Pancreas (tissue), 10 donors: ENCODE measurements around the gene RMND5A. TPM values are rescaled to one million over a fixed set of nuclear protein-coding genes. Genes with fewer than 3 reads are reported as not detected.

Experiments used
- ATAC-seq, 4 donors: fragments of 200-7000 bp; cut with Tn5 transposase; one replicate each; pipeline versions ENCODE4 v1.8.0 to v1.9.1; 2020; ENCODE audit warnings: mild to moderate bottlenecking in 4 of 4, moderate library complexity in 4 of 4
- DNase-seq, 6 donors: peaks; one replicate each; pipeline ENCODE4 v3.0.0-alpha.2; 2020
- FAIRE-seq: peaks from 2 replicates; lab custom pipeline; 2012; peaks lifted over from hg19 to GRCh38; lab: Jason Lieb, UNC
- H3K27ac ChIP-seq, 4 donors: fragments of 200-600 bp; sonication (generic); 1 replicate in 3 of 4; 2 replicates in 1 of 4; pipeline versions ENCODE4 v1.5.0 to v1.8.0; 2020
- H3K27me3 ChIP-seq, 4 donors: fragments of 200-600 bp; one replicate each; pipeline ENCODE4 v1.8.0; 2021
- H3K36me3 ChIP-seq, 3 donors: fragments of 200-600 bp; sonication (generic) in 1 of 3; one replicate each; pipeline versions ENCODE4 v1.5.0 to v1.8.0; 2020 to 2021
- H3K4me1 ChIP-seq, 3 donors: fragments of 200-600 bp; one replicate each; pipeline ENCODE4 v1.8.0; 2021
- H3K4me3 ChIP-seq, 4 donors: fragments of 200-600 bp; sonication (generic) in 2 of 4; one replicate each; pipeline versions ENCODE4 v1.5.0 to v1.8.0; 2020 to 2021
- H3K9me3 ChIP-seq, 4 donors: fragments of 200-600 bp; one replicate each; pipeline ENCODE4 v1.8.0; 2021
- CTCF ChIP-seq, 4 donors: fragments of 200-600 bp; sonication (generic) in 3 of 4; IDR thresholded peaks; one replicate each; pipeline versions ENCODE4 v1.5.0 to v1.8.0; 2021; ENCODE audit warnings: antibody characterized with exemption in 4 of 4
- WGBS, 2 donors: extraction: QIAGEN DNeasy Blood & Tissue Kit; methylation state at CpG; one replicate each; pipeline ENCODE4 v1.1.7; 2013; 5-methylcytosine and 5-hydroxymethylcytosine counted together
- intact Hi-C, 3 donors: fragments of 100-400 bp; cut with DNase I; formaldehyde crosslinking; loops; one replicate each; pipeline versions ENCODE4 v1.11.1 to v1.14.2; 2022
- polyA plus RNA-seq, 2 donors: library from polyadenylated mRNA; stranded (reverse); fragments of 200-250 nt; gene quantifications; one replicate each; pipeline ENCODE4 v1.2.3, GENCODE V29; 2013
- total RNA-seq, 6 donors: library from RNA; stranded (reverse); fragmentation: NEBNext Ultra II Directional in 4 of 6; extraction: Animal tissue kit (Norgen Biotek cat#: 25700) in 4 of 6; gene quantifications; one replicate each; pipeline versions ENCODE4 v1.2.1 to v1.2.4, GENCODE V29; 2021 to 2023
- donor health status: healthy with polysubstance abuse.
- donor health status: DM: no; HTN: no; CAD: no; lungs with moderate emphysema.
- donor health status: DM: no; HTN: no; CAD: no.
- donor health status: control.
- donor health status: control.
- donor health status: Bipolar disorder and iron deficiency.
- donor health status: DM: yes; HTN: yes; CAD: no.
- donor health status: DM: no; HTN: no; CAD: no.
- donor health status: DM: no; HTN: no; CAD: no.
- donor health status: DM: yes; HTN: yes; CAD: no.

Gene RMND5A
- total and polyA plus RNA-seq, 8 donors: 5.1 to 19.4 (median 13.1) TPM

DNA sequence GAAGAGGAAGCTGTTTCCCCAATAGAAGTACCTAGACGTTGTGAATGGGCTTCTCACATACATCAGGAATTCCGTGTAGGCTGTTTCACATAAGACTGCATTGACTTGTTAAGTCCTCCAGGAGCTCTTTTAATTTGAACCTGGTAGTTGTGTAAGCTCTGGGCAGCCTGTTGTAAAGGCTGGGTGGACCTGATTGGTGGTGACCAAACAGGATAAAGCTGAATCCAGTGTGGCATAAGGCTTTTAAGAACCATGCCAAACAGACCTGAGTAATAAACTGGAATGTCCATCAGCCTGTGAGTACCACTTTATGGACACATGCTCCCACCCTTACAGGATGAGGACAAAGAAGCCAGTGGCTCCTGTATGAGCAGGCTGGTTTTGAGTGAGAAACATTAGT lies 24.1 kb downstream of the RMND5A start:
- Histone ChIP-seq H3K36me3 (peaks cover 0 to 4% (median 0%) of the 10 kb centered on the region in 3 donors), H3K27ac (no peak overlapping the region), H3K27me3 (no peaks in the 10 kb centered on the region), H3K4me3 (no peak overlapping the region), H3K4me1 (peaks cover 0 to 13% (median 6%) of the 10 kb centered on the region in 3 donors), H3K9me3 (no peaks in the 10 kb centered on the region)
- 77 to 81% methylated on average over 2 of the region's 2 CpGs for WGBS, 2 donors
- FAIRE-seq (no peak), ATAC-seq (no peak), DNase-seq (no peak)
- intact Hi-C loops: no loop called here
- no peak for TF ChIP-seq CTCF (IDR thresholded peaks at IDR 0.05)

- H3K27ac ChIP-seq: peak overlapping the region in 1 of 4 donors; percentile 26
- H3K4me1 ChIP-seq: peaks cover 0 to 13% (median 6%) of the 10 kb centered on the region in 3 donors
- intact Hi-C loops: no loop called here
- FAIRE-seq (no peak), DNase-seq (no peak), ATAC-seq (peak in 3 of 4 donors; percentile 27 to 54 (median 35))
- TF ChIP-seq CTCF (IDR thresholded peaks at IDR 0.05): no peak
- no peak overlapping the region for H3K4me3 ChIP-seq
- H3K27me3 ChIP-seq: no peaks in the 10 kb centered on the region
- no peaks in the 10 kb centered on the region for H3K9me3 ChIP-seq
- peaks cover 0 to 4% (median 0%) of the 10 kb centered on the region in 3 donors for H3K36me3 ChIP-seq
Measured at GRCh38 chr2:86746939-86747338, 26.8 kb downstream of the RMND5A start.

DNA sequence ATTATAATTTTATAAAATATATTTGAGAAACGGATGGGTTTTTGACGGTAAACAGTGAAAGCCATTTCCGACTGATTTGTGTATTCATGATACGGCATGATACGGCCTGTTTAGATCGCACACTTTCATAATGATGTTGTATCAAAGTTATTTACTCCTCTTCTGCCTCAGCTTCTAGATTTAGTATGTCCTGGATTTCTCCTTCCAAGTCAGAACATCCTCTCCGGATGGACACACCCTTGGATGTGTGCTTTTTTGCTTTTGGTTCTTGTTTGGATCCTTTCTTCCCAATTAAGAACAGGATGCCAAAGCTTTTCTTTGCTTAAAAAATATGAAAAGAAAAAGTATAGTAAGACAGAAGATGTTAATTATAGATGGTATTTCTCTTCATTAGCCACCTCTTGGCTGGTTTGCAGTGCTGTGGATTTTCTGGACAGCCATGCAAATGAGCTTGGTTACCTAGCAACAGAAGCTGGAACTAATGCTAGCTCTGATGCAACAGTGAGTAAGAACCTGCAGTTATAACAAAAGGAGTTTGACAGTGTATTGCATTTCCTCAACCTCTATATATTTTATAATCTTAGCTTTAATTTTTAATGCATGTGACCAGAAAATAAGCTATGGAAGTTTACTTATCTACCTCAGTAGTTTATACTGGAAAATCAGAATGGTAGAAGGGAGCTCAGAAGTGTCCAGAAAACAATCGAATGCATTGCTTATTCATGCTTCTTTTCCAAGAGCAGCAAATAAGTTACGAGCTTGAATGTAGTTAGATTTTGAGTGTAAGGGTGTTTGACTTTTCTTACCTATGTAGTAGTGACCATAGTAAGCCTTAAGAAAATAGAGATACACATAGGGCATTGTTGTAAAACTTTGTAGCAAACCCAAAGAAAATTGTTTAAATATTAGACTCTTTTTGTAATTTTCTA lies 27.9 kb downstream of the RMND5A start:
- DNase-seq (no peak), ATAC-seq (peak; percentile 46 to 84 (median 63)), FAIRE-seq (no peak)
- TF ChIP-seq CTCF (IDR thresholded peaks at IDR 0.05): no peak
- Histone ChIP-seq H3K9me3 (no peaks in the 10 kb centered on the region), H3K36me3 (peaks cover 0 to 4% (median 0%) of the 10 kb centered on the region in 3 donors), H3K4me1 (peaks cover 0 to 13% (median 6%) of the 10 kb centered on the region in 3 donors), H3K27me3 (no peaks in the 10 kb centered on the region), H3K27ac (no peak overlapping the region), H3K4me3 (no peak overlapping the region)
- WGBS, 2 donors: 92 to 96% methylated on average over 9 of the region's 9 CpGs
- intact Hi-C loops: no loop called here

DNA sequence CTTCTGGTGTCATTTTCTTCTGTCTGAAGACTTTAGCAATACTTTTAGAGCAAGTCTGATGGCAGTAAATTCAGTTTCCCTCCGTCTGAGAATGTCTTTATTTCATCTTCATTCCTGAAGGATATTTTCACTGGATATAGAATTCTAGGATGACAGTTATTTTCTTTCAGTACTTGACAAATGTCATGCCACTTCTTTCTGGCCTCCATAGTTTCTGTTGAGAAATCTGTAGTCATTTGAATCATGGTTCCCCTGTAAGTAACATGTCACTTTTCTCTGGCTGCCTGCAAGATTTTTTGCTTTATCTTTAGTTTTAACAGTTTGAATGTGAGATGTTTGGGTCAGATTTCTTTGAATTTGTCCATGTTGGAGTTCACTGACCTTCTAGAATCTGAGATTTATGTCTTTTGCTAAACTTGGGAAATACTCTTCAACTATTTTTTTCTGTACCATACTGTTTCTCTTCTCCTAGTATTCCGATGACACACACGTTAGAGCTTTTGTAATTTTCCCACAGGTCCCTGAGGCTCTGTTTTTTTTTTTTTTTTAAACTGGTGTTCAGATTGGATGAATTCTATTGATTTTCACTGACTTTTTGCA lies 30.2 kb downstream of the RMND5A start:
- intact Hi-C loops: no loop called here
- H3K4me3 ChIP-seq: no peak overlapping the region
- H3K4me1 ChIP-seq: peaks cover 0 to 13% (median 6%) of the 10 kb centered on the region in 3 donors
- DNase-seq (no peak), FAIRE-seq (no peak), ATAC-seq (no peak)
- peaks cover 0 to 14% (median 0%) of the 10 kb centered on the region in 3 donors for H3K36me3 ChIP-seq
- no peak overlapping the region for H3K27ac ChIP-seq
- TF ChIP-seq CTCF (IDR thresholded peaks at IDR 0.05): no peak
- 97% methylated on average over 3 of the region's 3 CpGs for WGBS, 2 donors
- H3K9me3 ChIP-seq: no peaks in the 10 kb centered on the region
- H3K27me3 ChIP-seq: no peaks in the 10 kb centered on the region
